Omental fat pad (tissue), 4 donors: Measurements from ENCODE around the gene CCDC88C. TPM values are rescaled to one million over a fixed set of nuclear protein-coding genes. Genes with fewer than 3 reads are reported as not detected.

Source experiments
- ATAC-seq: fragments of 150-250 bp; one replicate; pipeline ENCODE4 v1.9.1; 2016; ENCODE audit warnings: mild to moderate bottlenecking, moderate library complexity; ENCODE audit not compliant: low FRiP score
- DNase-seq: peaks from one replicate; pipeline ENCODE4 v3.0.0-alpha.2; 2019; ENCODE audit warnings: low spot score
- total RNA-seq, 4 donors: library from RNA; depleted of rRNA; stranded (reverse); fragments of >200 nt; gene quantifications; one replicate each; pipeline ENCODE4 v1.1.0, GENCODE V29; 2016
- TF ChIP-seq, protein P1 (sequence below), 3 donors: fragments of 450-650 bp; IDR thresholded peaks; one replicate each; pipeline ENCODE4 v1.5.1; 2016 to 2017; ENCODE audit warnings: antibody characterized with exemption in 3 of 3, mild to moderate bottlenecking in 3 of 3, moderate library complexity in 2 of 3

Gene CCDC88C
- total RNA-seq, 4 donors from 2014 or later, result 4.5 to 36.6 (median 9.4) TPM

- TF ChIP-seq, protein P1, sequence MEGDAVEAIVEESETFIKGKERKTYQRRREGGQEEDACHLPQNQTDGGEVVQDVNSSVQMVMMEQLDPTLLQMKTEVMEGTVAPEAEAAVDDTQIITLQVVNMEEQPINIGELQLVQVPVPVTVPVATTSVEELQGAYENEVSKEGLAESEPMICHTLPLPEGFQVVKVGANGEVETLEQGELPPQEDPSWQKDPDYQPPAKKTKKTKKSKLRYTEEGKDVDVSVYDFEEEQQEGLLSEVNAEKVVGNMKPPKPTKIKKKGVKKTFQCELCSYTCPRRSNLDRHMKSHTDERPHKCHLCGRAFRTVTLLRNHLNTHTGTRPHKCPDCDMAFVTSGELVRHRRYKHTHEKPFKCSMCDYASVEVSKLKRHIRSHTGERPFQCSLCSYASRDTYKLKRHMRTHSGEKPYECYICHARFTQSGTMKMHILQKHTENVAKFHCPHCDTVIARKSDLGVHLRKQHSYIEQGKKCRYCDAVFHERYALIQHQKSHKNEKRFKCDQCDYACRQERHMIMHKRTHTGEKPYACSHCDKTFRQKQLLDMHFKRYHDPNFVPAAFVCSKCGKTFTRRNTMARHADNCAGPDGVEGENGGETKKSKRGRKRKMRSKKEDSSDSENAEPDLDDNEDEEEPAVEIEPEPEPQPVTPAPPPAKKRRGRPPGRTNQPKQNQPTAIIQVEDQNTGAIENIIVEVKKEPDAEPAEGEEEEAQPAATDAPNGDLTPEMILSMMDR (IDR thresholded peaks at IDR 0.05), result no peak
- DNase-seq (no peak), ATAC-seq (no peak)
Measured at GRCh38 chr14:91424813-91425530, 7.4 kb upstream of the CCDC88C start.

DNA sequence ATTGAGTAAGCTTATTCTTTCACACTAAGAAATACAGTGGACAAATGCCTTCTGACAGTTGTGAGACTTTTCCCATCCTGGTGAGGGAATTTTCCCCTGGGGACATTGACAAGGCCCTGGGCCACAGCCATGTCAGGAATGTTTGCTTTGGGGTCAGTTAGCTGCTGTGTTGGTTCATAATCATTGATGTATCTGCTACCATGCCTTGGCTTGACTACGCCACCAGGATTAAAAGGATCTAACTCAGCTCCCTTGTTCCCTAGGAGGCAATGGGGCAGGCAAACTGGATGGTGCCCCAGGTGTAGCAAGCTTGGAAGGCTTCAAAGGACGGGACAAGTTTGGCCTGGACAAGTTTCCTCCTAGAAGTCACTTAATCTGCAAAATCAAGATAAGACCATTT lies 3.1 kb upstream of the CCDC88C start:
- TF ChIP-seq, protein P1 (IDR thresholded peaks at IDR 0.05), result no peak
- DNase-seq (no peak), ATAC-seq (no peak)

DNA sequence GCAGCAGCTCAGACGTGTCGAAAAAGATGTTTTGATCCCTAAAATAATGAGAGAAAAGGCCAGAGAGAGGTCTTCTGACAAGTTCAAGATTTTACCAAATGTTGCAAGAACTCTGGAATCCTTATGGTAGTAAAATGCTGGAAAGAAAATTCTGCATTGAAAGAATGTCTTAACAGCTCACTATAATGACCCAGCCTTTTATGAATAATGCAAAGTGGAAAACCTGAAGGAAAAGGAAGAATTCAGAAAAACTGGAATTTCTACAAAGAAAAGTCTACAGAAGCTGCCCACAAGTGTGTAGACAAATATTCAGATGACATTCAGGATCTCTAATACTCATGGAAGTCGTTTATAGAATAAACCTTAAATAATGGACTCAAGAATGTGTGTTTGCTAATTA lies 1.8 kb upstream of the CCDC88C start:
- DNase-seq, result no peak
- no peak for ATAC-seq
- TF ChIP-seq, protein P1 (IDR thresholded peaks at IDR 0.05), result no peak

DNA sequence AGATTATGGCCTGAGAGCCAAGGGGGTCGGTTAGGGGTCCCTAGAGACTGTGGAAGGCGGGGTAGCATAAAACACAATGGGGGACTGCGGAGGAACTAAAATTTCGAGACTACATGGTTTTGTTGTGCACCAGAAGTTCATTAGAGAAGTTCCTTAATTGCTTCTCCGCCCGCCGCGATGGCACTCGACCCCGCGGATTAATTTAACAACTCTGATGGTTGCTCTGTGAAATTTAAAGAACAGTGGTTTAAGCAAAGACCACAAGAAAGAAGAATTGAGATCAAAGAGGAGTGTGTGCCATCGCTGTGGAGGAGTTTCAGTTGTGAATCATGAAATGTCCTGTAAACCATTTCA lies 1.4 kb upstream of the CCDC88C start:
- ATAC-seq, result no peak
- TF ChIP-seq, protein P1 (IDR thresholded peaks at IDR 0.05), result no peak
- DNase-seq, result no peak

DNA sequence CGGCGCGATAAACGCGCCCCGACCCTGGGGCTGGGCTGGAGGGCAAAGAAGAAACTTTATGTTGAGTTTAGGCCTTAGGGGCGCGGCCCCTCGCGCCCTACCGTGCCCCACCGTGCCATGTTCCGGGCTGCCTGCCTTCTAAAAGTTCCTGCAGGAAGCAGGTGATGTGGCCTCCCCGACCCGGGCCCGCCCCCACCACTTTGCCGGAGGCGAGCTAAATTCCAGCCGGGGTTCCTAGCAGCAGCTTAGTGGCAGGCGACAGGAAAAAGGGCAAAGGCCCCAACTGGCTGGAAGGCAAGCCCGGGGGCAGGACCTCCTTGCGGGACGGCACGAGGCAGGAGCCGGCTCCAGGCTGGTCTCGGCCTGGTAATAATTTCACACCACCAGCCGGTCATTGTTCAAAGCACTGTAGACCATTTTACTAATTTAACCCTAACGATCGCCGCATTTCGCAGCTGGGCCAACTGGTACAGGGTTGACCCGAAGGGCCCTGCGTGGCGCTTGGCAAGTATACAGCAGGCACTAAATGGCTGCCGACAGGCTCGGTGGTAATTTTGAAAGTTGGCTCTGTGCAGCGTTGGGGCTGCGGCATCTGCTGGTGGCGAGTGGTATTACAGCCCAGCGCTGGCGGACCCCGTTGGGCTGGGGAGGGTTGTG lies 895 bp upstream of the CCDC88C start:
- TF ChIP-seq, protein P1 (IDR thresholded peaks at IDR 0.05), result peak in 2 of 3 donors; percentile 82 to 93
- DNase-seq (peak; percentile 73), ATAC-seq (peak; percentile 70)

- DNase-seq (no peak), ATAC-seq (peak; percentile 57)
- TF ChIP-seq, protein P1 (IDR thresholded peaks at IDR 0.05), result no peak
Measured at GRCh38 chr14:91417983-91418386, 365 bp upstream of the CCDC88C start.

- TF ChIP-seq, protein P1 (IDR thresholded peaks at IDR 0.05), result no peak
- DNase-seq (no peak), ATAC-seq (no peak)
Measured at GRCh38 chr14:91416744-91417119, 888 bp downstream of the CCDC88C start.
